ENCODE data around the gene NTM.

The NTM gene

GRCh38 chr11:131449036-131450019 lies 78.9 kb downstream of the NTM start:
- Histone ChIP-seq H3K36me3 (ENCODE audit: control insufficient read depth, insufficient read depth, low read length, severe bottlenecking) (no peaks in the 10 kb centered on the region), H3K9me3 (ENCODE audit: control insufficient read depth, low read length) (no peaks in the 10 kb centered on the region), H3K4me1 (ENCODE audit: control insufficient read depth, insufficient read depth, low read length) (no peaks in the 10 kb centered on the region), H3K27me3 (replicated peaks; ENCODE audit: control insufficient read depth, insufficient read depth, low read length) (peaks cover 11% of the 10 kb centered on the region), H3K9ac (ENCODE audit: low read length) (no peak overlapping the region), H3K4me3 (ENCODE audit: low read length) (no peak overlapping the region)
- DNase-seq (ENCODE audit: low read depth), result no peak

GRCh38 chr11:131454490-131454889 lies 84.1 kb downstream of the NTM start:
- H3K9ac ChIP-seq (ENCODE audit: low read length), result no peak overlapping the region
- no peak overlapping the region for H3K4me3 ChIP-seq (ENCODE audit: low read length)
- H3K27me3 ChIP-seq (replicated peaks; ENCODE audit: control insufficient read depth, insufficient read depth, low read length), result peaks cover 19% of the 10 kb centered on the region
- H3K9me3 ChIP-seq (ENCODE audit: control insufficient read depth, low read length), result no peaks in the 10 kb centered on the region
- no peak for DNase-seq (ENCODE audit: low read depth)
- H3K36me3 ChIP-seq (ENCODE audit: control insufficient read depth, insufficient read depth, low read length, severe bottlenecking), result no peaks in the 10 kb centered on the region
- H3K4me1 ChIP-seq (ENCODE audit: control insufficient read depth, insufficient read depth, low read length), result no peaks in the 10 kb centered on the region

DNA sequence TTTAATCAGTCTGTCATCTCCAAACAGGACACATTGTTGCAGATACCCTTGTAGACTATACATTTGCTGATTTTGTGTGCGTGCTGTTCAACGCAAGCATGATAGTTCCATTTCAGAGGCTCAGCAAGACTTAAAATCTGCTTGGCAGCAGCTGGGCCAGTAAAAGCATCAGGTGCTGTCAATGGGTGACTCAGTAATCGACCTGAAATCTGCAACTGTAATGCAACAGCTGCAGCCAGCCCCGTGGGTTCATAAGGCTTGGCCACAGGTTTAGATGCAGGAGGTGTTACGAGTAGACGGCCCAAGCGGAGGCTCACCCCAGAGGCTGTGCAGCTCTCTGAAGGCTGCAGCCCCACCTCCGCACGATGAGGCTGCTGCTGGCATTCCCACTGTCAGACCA lies 84.6 kb downstream of the NTM start:
- Histone ChIP-seq H3K4me3 (ENCODE audit: low read length) (no peak overlapping the region), H3K4me1 (ENCODE audit: control insufficient read depth, insufficient read depth, low read length) (no peaks in the 10 kb centered on the region), H3K36me3 (ENCODE audit: control insufficient read depth, insufficient read depth, low read length, severe bottlenecking) (no peaks in the 10 kb centered on the region), H3K9ac (ENCODE audit: low read length) (no peak overlapping the region), H3K9me3 (ENCODE audit: control insufficient read depth, low read length) (no peaks in the 10 kb centered on the region), H3K27me3 (replicated peaks; ENCODE audit: control insufficient read depth, insufficient read depth, low read length) (peaks cover 19% of the 10 kb centered on the region)
- DNase-seq (ENCODE audit: low read depth), result no peak

DNA sequence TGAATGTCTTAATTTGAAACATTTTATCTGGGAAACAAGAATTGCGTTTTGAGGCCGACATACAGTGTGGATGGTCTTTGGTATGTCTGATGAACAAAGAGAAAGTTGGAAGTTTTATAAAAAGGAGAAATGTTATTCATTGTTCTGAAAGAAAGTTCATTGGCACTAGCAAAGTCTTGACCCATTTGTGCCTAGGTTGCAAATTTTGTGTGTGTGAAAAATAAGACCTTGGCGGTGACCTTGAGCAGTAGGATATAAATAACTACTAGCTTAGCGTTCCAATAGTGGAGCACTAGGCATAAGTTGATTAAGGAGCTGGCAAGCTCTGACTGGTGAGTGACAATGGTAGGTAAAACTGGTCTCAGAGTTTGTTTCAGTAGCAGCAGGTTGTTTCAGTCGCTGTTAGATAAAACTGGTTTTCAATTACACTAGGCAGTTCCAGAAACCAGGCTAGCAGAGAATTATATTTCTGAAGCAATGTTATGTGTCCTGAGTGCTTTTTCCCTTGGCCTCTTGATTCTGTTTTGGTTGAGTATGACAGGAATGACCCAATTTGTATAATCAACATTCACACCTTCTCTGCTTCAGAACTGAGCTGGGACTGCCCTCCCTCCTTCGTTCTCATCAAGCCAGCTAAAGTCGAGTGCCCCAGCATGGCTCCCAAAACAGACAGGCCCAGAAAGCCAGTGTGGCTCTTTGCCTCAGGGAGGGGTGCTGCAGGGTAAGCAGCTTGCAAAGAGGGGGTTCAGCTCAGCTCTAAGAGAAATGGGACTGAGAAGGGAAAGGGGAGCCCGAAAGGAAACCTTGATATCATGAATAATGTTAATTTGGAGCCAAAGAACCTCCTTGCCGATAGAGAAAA lies 85.7 kb downstream of the NTM start:
- no peaks in the 10 kb centered on the region for H3K9me3 ChIP-seq (ENCODE audit: control insufficient read depth, low read length)
- no peak overlapping the region for H3K4me3 ChIP-seq (ENCODE audit: low read length)
- H3K27me3 ChIP-seq (replicated peaks; ENCODE audit: control insufficient read depth, insufficient read depth, low read length), result peaks cover 19% of the 10 kb centered on the region
- DNase-seq (ENCODE audit: low read depth), result no peak
- no peaks in the 10 kb centered on the region for H3K4me1 ChIP-seq (ENCODE audit: control insufficient read depth, insufficient read depth, low read length)
- no peak overlapping the region for H3K9ac ChIP-seq (ENCODE audit: low read length)
- H3K36me3 ChIP-seq (ENCODE audit: control insufficient read depth, insufficient read depth, low read length, severe bottlenecking), result no peaks in the 10 kb centered on the region

DNA sequence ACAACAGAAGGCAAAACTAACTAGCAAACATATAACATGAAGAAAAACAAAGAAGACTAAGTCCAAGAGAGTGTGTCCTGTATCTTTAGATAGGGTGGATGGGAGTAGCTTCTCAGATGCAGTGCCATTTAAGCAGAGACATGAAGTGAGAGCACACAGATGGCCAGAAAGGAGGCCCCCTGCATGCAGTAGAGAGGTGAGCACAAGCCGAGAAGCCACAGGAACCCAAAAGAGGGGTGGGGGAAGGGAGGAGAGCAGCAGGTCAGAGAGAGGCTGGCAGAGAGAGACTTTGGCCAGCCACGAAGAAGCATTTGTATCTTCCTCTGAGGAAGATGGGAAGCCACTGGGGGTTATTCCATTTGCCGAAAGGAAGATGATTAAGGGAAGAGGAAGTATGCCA lies 86.7 kb downstream of the NTM start:
- Histone ChIP-seq H3K27me3 (replicated peaks; ENCODE audit: control insufficient read depth, insufficient read depth, low read length) (peaks cover 20% of the 10 kb centered on the region), H3K36me3 (ENCODE audit: control insufficient read depth, insufficient read depth, low read length, severe bottlenecking) (no peaks in the 10 kb centered on the region), H3K4me3 (ENCODE audit: low read length) (no peak overlapping the region), H3K9ac (ENCODE audit: low read length) (no peak overlapping the region), H3K9me3 (ENCODE audit: control insufficient read depth, low read length) (no peaks in the 10 kb centered on the region), H3K4me1 (ENCODE audit: control insufficient read depth, insufficient read depth, low read length) (no peaks in the 10 kb centered on the region)
- DNase-seq (ENCODE audit: low read depth), result no peak

GRCh38 chr11:131458421-131458820 lies 88.0 kb downstream of the NTM start:
- H3K4me1 ChIP-seq (ENCODE audit: control insufficient read depth, insufficient read depth, low read length), result no peaks in the 10 kb centered on the region
- DNase-seq (ENCODE audit: low read depth), result no peak

GRCh38 chr11:131460931-131461330 lies 90.5 kb downstream of the NTM start:
- Histone ChIP-seq H3K9me3 (ENCODE audit: control insufficient read depth, low read length) (no peaks in the 10 kb centered on the region), H3K4me1 (ENCODE audit: control insufficient read depth, insufficient read depth, low read length) (no peaks in the 10 kb centered on the region), H3K36me3 (ENCODE audit: control insufficient read depth, insufficient read depth, low read length, severe bottlenecking) (no peaks in the 10 kb centered on the region), H3K4me3 (ENCODE audit: low read length) (no peak overlapping the region), H3K27me3 (replicated peaks; ENCODE audit: control insufficient read depth, insufficient read depth, low read length) (peaks cover 26% of the 10 kb centered on the region), H3K9ac (ENCODE audit: low read length) (no peak overlapping the region)
- DNase-seq (ENCODE audit: low read depth), result no peak

More at GRCh38 chr11:131458421-131458820, 88.0 kb downstream of the NTM start:
- Histone ChIP-seq H3K9me3 (ENCODE audit: control insufficient read depth, low read length) (no peaks in the 10 kb centered on the region), H3K27me3 (replicated peaks; ENCODE audit: control insufficient read depth, insufficient read depth, low read length) (peaks cover 24% of the 10 kb centered on the region), H3K4me3 (ENCODE audit: low read length) (no peak overlapping the region), H3K36me3 (ENCODE audit: control insufficient read depth, insufficient read depth, low read length, severe bottlenecking) (no peaks in the 10 kb centered on the region), H3K9ac (ENCODE audit: low read length) (no peak overlapping the region)

GRCh38 chr11:131462622-131463021 lies 92.2 kb downstream of the NTM start:
- H3K36me3 ChIP-seq (ENCODE audit: control insufficient read depth, insufficient read depth, low read length, severe bottlenecking), result no peaks in the 10 kb centered on the region
- H3K4me3 ChIP-seq (ENCODE audit: low read length), result no peak overlapping the region
- H3K9me3 ChIP-seq (ENCODE audit: control insufficient read depth, low read length), result no peaks in the 10 kb centered on the region
- no peak overlapping the region for H3K9ac ChIP-seq (ENCODE audit: low read length)
- peaks cover under 1% of the 10 kb centered on the region for H3K4me1 ChIP-seq (ENCODE audit: control insufficient read depth, insufficient read depth, low read length)
- no peak for DNase-seq (ENCODE audit: low read depth)
- peaks cover 36% of the 10 kb centered on the region for H3K27me3 ChIP-seq (replicated peaks; ENCODE audit: control insufficient read depth, insufficient read depth, low read length)

GRCh38 chr11:131463162-131463561 lies 92.7 kb downstream of the NTM start:
- DNase-seq (ENCODE audit: low read depth), result no peak
- H3K9ac ChIP-seq (ENCODE audit: low read length), result no peak overlapping the region
- H3K9me3 ChIP-seq (ENCODE audit: control insufficient read depth, low read length), result no peaks in the 10 kb centered on the region
- H3K4me3 ChIP-seq (ENCODE audit: low read length), result no peak overlapping the region
- H3K4me1 ChIP-seq (ENCODE audit: control insufficient read depth, insufficient read depth, low read length), result peaks cover 5% of the 10 kb centered on the region
- no peaks in the 10 kb centered on the region for H3K36me3 ChIP-seq (ENCODE audit: control insufficient read depth, insufficient read depth, low read length, severe bottlenecking)
- H3K27me3 ChIP-seq (replicated peaks; ENCODE audit: control insufficient read depth, insufficient read depth, low read length), result peaks cover 36% of the 10 kb centered on the region

GRCh38 chr11:131463649-131464425 lies 93.4 kb downstream of the NTM start:
- no peak overlapping the region for H3K9ac ChIP-seq (ENCODE audit: low read length)
- peaks cover 36% of the 10 kb centered on the region for H3K27me3 ChIP-seq (replicated peaks; ENCODE audit: control insufficient read depth, insufficient read depth, low read length)
- H3K36me3 ChIP-seq (ENCODE audit: control insufficient read depth, insufficient read depth, low read length, severe bottlenecking), result no peaks in the 10 kb centered on the region
- no peak overlapping the region for H3K4me3 ChIP-seq (ENCODE audit: low read length)
- H3K9me3 ChIP-seq (ENCODE audit: control insufficient read depth, low read length), result no peaks in the 10 kb centered on the region
- H3K4me1 ChIP-seq (ENCODE audit: control insufficient read depth, insufficient read depth, low read length), result peaks cover 8% of the 10 kb centered on the region
- no peak for DNase-seq (ENCODE audit: low read depth)

All from adipocyte (in vitro differentiated cells).